WI38 (cell line): ENCODE results near the gene ZNF428.

Experiments used
- H3K4me3 ChIP-seq: 2 replicates; pipeline ENCODE4 v1.5.1; 2011; ENCODE audit warnings: low read depth, mild to moderate bottlenecking, control low read depth, low read length
- TF ChIP-seq, protein P1 (sequence below): IDR thresholded peaks from 2 replicates; pipeline ENCODE4 v1.5.1; 2012; ENCODE audit warnings: low read depth, mild to moderate bottlenecking, control low read depth, low read length

The ZNF428 gene

GRCh38 chr19:43599635-43600295, 19.7 kb downstream of the ZNF428 start:
- TF ChIP-seq, protein P1, sequence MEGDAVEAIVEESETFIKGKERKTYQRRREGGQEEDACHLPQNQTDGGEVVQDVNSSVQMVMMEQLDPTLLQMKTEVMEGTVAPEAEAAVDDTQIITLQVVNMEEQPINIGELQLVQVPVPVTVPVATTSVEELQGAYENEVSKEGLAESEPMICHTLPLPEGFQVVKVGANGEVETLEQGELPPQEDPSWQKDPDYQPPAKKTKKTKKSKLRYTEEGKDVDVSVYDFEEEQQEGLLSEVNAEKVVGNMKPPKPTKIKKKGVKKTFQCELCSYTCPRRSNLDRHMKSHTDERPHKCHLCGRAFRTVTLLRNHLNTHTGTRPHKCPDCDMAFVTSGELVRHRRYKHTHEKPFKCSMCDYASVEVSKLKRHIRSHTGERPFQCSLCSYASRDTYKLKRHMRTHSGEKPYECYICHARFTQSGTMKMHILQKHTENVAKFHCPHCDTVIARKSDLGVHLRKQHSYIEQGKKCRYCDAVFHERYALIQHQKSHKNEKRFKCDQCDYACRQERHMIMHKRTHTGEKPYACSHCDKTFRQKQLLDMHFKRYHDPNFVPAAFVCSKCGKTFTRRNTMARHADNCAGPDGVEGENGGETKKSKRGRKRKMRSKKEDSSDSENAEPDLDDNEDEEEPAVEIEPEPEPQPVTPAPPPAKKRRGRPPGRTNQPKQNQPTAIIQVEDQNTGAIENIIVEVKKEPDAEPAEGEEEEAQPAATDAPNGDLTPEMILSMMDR, result no peak
- H3K4me3 ChIP-seq, result no peak overlapping the region

GRCh38 chr19:43598445-43599240, 20.8 kb downstream of the ZNF428 start:
- no peak overlapping the region for H3K4me3 ChIP-seq

DNA sequence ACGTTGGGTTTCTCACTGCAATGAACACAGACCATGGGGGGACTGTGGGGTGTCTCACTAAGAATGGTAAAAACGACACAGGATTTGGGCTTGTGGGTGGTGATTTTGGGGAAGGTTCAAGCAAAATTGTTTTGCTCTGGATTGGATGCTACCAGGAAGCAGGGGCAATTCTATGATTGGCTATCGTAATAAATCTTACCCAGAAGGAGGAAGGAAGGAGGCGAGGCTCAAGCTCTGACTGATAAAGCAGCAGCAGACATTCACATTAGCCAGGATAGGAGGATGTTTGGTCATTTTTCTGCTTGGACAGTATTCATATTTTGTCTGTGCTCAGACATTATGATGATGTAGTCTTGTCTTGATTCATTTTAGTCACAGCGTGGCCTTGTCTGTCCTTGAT, 21.6 kb downstream of the ZNF428 start:
- H3K4me3 ChIP-seq, result peak overlapping the region; percentile 93
- TF ChIP-seq, protein P1, result no peak

More at GRCh38 chr19:43598445-43599240, 20.8 kb downstream of the ZNF428 start:
- TF ChIP-seq, protein P1, result no peak

- H3K4me3 ChIP-seq, result peak overlapping the region; percentile 93
- TF ChIP-seq, protein P1, result no peak
These were observed 22.5 kb downstream of the ZNF428 start for GRCh38 chr19:43596842-43597461.

DNA sequence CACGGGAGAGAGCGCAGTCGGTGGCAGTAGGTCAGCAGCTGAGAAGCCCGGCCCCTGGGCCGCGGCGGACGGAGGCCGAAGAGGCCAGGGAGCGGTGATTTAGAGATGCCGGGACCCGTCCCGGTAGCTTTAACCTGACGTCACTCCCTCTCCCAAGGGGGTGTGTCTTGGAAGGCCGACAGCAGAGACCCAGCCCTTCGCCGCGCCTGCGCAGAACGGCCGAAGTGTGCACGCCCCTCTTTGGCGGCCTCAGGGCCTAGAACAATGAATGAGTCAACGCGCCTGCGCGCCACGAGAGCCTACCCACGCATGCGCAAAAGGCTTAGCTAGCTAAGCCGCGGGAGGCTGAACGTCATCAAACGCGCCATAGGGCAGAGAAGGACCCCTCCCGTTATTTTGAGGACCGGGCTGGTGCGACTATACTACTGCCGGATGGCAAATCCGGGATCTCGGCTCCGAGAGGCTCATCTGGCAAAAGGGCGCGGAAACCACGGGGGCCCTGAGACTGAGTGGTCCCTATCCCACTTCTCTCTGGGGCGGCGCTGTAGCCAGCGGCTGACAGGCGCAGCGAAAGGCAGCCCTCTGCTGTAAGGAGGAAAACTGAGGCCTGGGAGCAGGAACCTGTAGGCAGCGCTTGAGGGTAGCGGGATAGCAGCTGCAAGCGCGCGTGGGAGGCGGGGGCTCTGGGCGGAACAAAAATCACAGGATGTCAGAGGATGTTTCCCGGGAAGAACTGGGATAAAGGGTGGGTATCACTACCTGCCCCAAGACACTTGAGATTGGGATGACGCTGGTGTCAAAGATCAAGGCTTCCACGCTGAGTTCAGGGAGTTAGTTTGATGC, 23.2 kb downstream of the ZNF428 start, which contains the start of the genes IRGQ and ZNF576:
Gene IRGQ (minus strand): TSS at position 136 of the 843 bp plus-strand sequence. CDS start 796 bp downstream, outside the sequence.
Gene ZNF576 (plus strand): TSS at position 597 of the 843 bp plus-strand sequence. CDS start 514 bp downstream, outside the sequence.
- peak within 1 kb of the TSS; percentile 93 for H3K4me3 ChIP-seq
- TF ChIP-seq, protein P1, result no peak

DNA sequence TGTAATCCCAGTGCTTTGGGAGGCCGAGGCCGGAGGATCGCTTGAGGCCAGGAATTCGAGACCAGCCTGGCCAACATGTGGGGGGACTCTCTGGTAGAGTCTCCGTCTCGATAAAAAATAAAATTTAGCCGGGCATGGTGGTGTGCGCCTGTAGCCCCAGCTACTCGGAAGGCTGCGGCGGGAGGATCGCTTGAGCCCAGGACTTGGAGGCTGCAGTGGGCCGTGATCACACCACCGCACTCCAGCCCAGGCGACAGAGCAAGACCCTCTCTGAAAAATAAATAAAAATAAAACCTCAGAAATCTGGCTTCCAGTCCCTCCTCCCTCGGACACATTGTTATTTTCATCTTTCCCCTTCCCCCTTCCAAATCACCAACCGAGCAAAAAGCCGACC, 23.8 kb downstream of the ZNF428 start:
- peak overlapping the region; percentile 71 for H3K4me3 ChIP-seq
- TF ChIP-seq, protein P1, result no peak
